GM12878 (cell line): ENCODE measurements around the gene UBE2D3. TPM values are rescaled to one million over a fixed set of nuclear protein-coding genes. Genes with fewer than 3 reads are reported as not detected.
A peak's percentile ranks its signal among the peaks of the same experiment; 100 is the strongest.

Source experiments
- E2F4 ChIP-seq: IDR thresholded peaks from 2 replicates; pipeline ENCODE4 v1.6.1; 2012; ENCODE audit warnings: low read depth, low read length, improper control_type of control experiment
- ELK1 ChIP-seq: IDR thresholded peaks from 2 replicates; pipeline ENCODE4 v1.6.1; 2012; ENCODE audit warnings: low read depth, low read length, improper control_type of control experiment
- ETV6 ChIP-seq, 2 experiments: fragments of 450-650 bp in 1 of 2; IDR thresholded peaks in 1 of 2; conservative IDR thresholded peaks in 1 of 2; 2 replicates each; pipeline ENCODE4 v1.6.1; 2014; ENCODE audit warnings: antibody characterized with exemption in 1 of 2, borderline replicate concordance in 1 of 2, low read depth in 1 of 2, mild to moderate bottlenecking in 1 of 2, moderate library complexity in 1 of 2
- IKZF1 ChIP-seq: fragments of 450-650 bp; conservative IDR thresholded peaks from 2 replicates; pipeline ENCODE4 v1.6.1; 2017; ENCODE audit warnings: antibody characterized with exemption, mild to moderate bottlenecking
- MYB ChIP-seq: fragments of 150-350 bp; IDR thresholded peaks from 2 replicates; pipeline ENCODE4 v1.6.1; 2014; ENCODE audit warnings: mild to moderate bottlenecking, low read depth, low read length, borderline replicate concordance
- NRF1 ChIP-seq: conservative IDR thresholded peaks from 2 replicates; pipeline ENCODE4 v1.6.1; 2011; ENCODE audit warnings: mild to moderate bottlenecking, low read depth, low read length, improper control_type of control experiment
- POLR2A ChIP-seq: IDR thresholded peaks from 2 replicates; pipeline ENCODE4 v1.6.1; 2011; ENCODE audit warnings: low read depth, mild to moderate bottlenecking, low read length
- RELB ChIP-seq: fragments of 450-650 bp; IDR thresholded peaks from 2 replicates; pipeline ENCODE4 v1.6.1; 2017; ENCODE audit warnings: low read depth, mild to moderate bottlenecking, moderate library complexity
- SIN3A ChIP-seq: IDR thresholded peaks from 2 replicates; pipeline ENCODE4 v1.6.1; 2012; ENCODE audit warnings: low read depth, low read length, improper control_type of control experiment
- SPI1 ChIP-seq: IDR thresholded peaks from 2 replicates; pipeline ENCODE4 v1.6.1; 2011; ENCODE audit warnings: low read depth, mild to moderate bottlenecking, low read length, moderate library complexity, borderline replicate concordance; ENCODE audit not compliant: insufficient read depth
- ZNF207 ChIP-seq: fragments of 450-650 bp; IDR thresholded peaks from 2 replicates; pipeline ENCODE4 v1.6.1; 2014; ENCODE audit warnings: antibody characterized with exemption, mild to moderate bottlenecking, borderline replicate concordance
- polyA plus RNA-seq, 11 experiments: library from polyadenylated mRNA; depleted of rRNA in 4 of 11; unstranded in 6 of 11; stranded (reverse) in 5 of 11; fragments of >200 nt; fragmentation: Nextera tagmentation in 4 of 11; fragmentation: Illumina TruSeq in 1 of 11; extraction: Ambion mirVana in 4 of 11; extraction: Trizol in 1 of 11; gene quantifications; 1 replicate in 1 of 11; 2 replicates in 10 of 11; pipeline versions ENCODE4 v1.2.1 to v1.2.3, GENCODE V29; 2011 to 2016; ENCODE audit warnings: inconsistent platforms in 2 of 11, missing spikeins in 2 of 11, low read depth in 1 of 11
- total RNA-seq, 4 experiments: library from RNA; depleted of rRNA in 3 of 4; stranded (reverse); fragments of >200 nt in 3 of 4; fragmentation: Illumina TruSeq in 1 of 4; extraction: Trizol in 1 of 4; gene quantifications; 2 replicates each; pipeline versions ENCODE4 v1.2.1 to v1.2.3, GENCODE V29; 2013 to 2021
- TF ChIP-seq, protein P1 (sequence below): fragments of 450-650 bp; IDR thresholded peaks from 2 replicates; pipeline ENCODE4 v1.6.1; 2017; ENCODE audit warnings: mild to moderate bottlenecking, moderate library complexity
- TF ChIP-seq, protein P2 (sequence below): fragments of 450-650 bp; conservative IDR thresholded peaks from 2 replicates; pipeline ENCODE4 v1.6.1; 2017; ENCODE audit warnings: mild to moderate bottlenecking, moderate library complexity

Gene UBE2D3
- total and polyA plus RNA-seq, 10 of the 15 experiments (the other 5 are each of a cell fraction or from before 2014, with no cell fraction given), result 162 to 572 (median 395) TPM

GRCh38 chr4:102868781-102869568 lies 41.6 kb upstream of the UBE2D3 start, which contains the start of gene CISD2 (continued):
- TF ChIP-seq RELB, result peak; percentile 52
- TF ChIP-seq E2F4, result peak; percentile 66
- peak; percentile 61 for TF ChIP-seq ELK1
- peak; percentile 94 for TF ChIP-seq POLR2A
- TF ChIP-seq, protein P1, sequence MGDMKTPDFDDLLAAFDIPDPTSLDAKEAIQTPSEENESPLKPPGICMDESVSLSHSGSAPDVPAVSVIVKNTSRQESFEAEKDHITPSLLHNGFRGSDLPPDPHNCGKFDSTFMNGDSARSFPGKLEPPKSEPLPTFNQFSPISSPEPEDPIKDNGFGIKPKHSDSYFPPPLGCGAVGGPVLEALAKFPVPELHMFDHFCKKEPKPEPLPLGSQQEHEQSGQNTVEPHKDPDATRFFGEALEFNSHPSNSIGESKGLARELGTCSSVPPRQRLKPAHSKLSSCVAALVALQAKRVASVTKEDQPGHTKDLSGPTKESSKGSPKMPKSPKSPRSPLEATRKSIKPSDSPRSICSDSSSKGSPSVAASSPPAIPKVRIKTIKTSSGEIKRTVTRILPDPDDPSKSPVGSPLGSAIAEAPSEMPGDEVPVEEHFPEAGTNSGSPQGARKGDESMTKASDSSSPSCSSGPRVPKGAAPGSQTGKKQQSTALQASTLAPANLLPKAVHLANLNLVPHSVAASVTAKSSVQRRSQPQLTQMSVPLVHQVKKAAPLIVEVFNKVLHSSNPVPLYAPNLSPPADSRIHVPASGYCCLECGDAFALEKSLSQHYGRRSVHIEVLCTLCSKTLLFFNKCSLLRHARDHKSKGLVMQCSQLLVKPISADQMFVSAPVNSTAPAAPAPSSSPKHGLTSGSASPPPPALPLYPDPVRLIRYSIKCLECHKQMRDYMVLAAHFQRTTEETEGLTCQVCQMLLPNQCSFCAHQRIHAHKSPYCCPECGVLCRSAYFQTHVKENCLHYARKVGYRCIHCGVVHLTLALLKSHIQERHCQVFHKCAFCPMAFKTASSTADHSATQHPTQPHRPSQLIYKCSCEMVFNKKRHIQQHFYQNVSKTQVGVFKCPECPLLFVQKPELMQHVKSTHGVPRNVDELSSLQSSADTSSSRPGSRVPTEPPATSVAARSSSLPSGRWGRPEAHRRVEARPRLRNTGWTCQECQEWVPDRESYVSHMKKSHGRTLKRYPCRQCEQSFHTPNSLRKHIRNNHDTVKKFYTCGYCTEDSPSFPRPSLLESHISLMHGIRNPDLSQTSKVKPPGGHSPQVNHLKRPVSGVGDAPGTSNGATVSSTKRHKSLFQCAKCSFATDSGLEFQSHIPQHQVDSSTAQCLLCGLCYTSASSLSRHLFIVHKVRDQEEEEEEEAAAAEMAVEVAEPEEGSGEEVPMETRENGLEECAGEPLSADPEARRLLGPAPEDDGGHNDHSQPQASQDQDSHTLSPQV, result 0 out of 2 replicates have a peak, but pooled peaks have one; percentile 20
- peak; percentile 72; the same call in 1 of the 2 replicates for TF ChIP-seq SIN3A
- 0 out of 2 replicates have a peak, but pooled peaks have one; percentile 59 for TF ChIP-seq ZNF207
- TF ChIP-seq SPI1, result no peak
- peak; percentile 24 for TF ChIP-seq NRF1
- TF ChIP-seq IKZF1, result peak; percentile 93
- TF ChIP-seq, protein P2, sequence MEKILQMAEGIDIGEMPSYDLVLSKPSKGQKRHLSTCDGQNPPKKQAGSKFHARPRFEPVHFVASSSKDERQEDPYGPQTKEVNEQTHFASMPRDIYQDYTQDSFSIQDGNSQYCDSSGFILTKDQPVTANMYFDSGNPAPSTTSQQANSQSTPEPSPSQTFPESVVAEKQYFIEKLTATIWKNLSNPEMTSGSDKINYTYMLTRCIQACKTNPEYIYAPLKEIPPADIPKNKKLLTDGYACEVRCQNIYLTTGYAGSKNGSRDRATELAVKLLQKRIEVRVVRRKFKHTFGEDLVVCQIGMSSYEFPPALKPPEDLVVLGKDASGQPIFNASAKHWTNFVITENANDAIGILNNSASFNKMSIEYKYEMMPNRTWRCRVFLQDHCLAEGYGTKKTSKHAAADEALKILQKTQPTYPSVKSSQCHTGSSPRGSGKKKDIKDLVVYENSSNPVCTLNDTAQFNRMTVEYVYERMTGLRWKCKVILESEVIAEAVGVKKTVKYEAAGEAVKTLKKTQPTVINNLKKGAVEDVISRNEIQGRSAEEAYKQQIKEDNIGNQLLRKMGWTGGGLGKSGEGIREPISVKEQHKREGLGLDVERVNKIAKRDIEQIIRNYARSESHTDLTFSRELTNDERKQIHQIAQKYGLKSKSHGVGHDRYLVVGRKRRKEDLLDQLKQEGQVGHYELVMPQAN, result peak; percentile 66
- TF ChIP-seq ETV6 (conservative IDR thresholded peaks at IDR 0.05 in 1 of 2, IDR thresholded peaks at IDR 0.05 in 1 of 2; ENCODE audit: borderline replicate concordance in 1 of 2, low read depth in 1 of 2), result peak in 1 of 2 experiments; percentile 56; a peak in 1 of 4 replicates
- no peak for TF ChIP-seq MYB
